LoVo (cell line): ENCODE data around the gene PDGFRB.
A peak's percentile ranks its signal among the peaks of the same experiment; 100 is the strongest.
"Not testable (repeated sequence)": the region's sequence is repeated elsewhere in the genome, so short reads cannot be mapped to it uniquely, and the experiment has no call there.

ENCODE experiments used
- DNase-seq: peaks from one replicate; pipeline ENCODE4 v3.0.0-alpha.2; 2016; ENCODE audit warnings: low spot score

Gene PDGFRB

GRCh38 chr5:150114102-150114641 is 41.5 kb downstream of the PDGFRB start:
- no peak for DNase-seq

- DNase-seq: no peak
Measured at GRCh38 chr5:150113047-150113744, 42.4 kb downstream of the PDGFRB start.

- no peak for DNase-seq
Measured at GRCh38 chr5:150112201-150113046, 43.2 kb downstream of the PDGFRB start.

- no peak for DNase-seq
Measured at GRCh38 chr5:150111122-150111521, 44.5 kb downstream of the PDGFRB start.

GRCh38 chr5:150109921-150110320 is 45.7 kb downstream of the PDGFRB start:
- peak; percentile 41 for DNase-seq

GRCh38 chr5:150108711-150109514 is 46.7 kb downstream of the PDGFRB start:
- no peak for DNase-seq

GRCh38 chr5:150107909-150108447 is 47.7 kb downstream of the PDGFRB start:
- no peak for DNase-seq

- DNase-seq: no peak
Measured at GRCh38 chr5:150106674-150107426, 48.8 kb downstream of the PDGFRB start.

- no peak for DNase-seq
Measured at GRCh38 chr5:150105928-150106615, 49.6 kb downstream of the PDGFRB start.

GRCh38 chr5:150104550-150104870 is 51.1 kb downstream of the PDGFRB start:
- DNase-seq: no peak

GRCh38 chr5:150103678-150104549 is 51.7 kb downstream of the PDGFRB start:
- DNase-seq: no peak

GRCh38 chr5:150101023-150101422 is 54.6 kb downstream of the PDGFRB start:
- DNase-seq: no peak

GRCh38 chr5:150097152-150097551 is 58.5 kb downstream of the PDGFRB start:
- no peak for DNase-seq

GRCh38 chr5:150092159-150092787 is 63.4 kb downstream of the PDGFRB start:
- no peak for DNase-seq

GRCh38 chr5:150085950-150086715 is 69.5 kb downstream of the PDGFRB start, which contains the start of gene CSF1R:
CSF1R (minus strand) TSS chr5:150086554; CDS start chr5:150086427, 127 bp downstream.
- DNase-seq: no peak

GRCh38 chr5:150085191-150085912 is 70.3 kb downstream of the PDGFRB start:
- no peak for DNase-seq

GRCh38 chr5:150084754-150085153 is 70.9 kb downstream of the PDGFRB start:
- not testable (repeated sequence) for DNase-seq

GRCh38 chr5:150082889-150083288 is 72.8 kb downstream of the PDGFRB start:
- DNase-seq: no peak
